Nephron (organoid): ENCODE measurements around the gene CTNND1.
A peak's percentile ranks its signal among the peaks of the same experiment; 100 is the strongest.

Experiments
- H3K27ac Mint-ChIP-seq, 3 experiments: 2 replicates each; pipeline ENCODE4 v1.8.0; 2020; ENCODE audit warnings: mixed read lengths in 3 of 3, mild to moderate bottlenecking in 2 of 3, moderate library complexity in 1 of 3
- H3K27me3 Mint-ChIP-seq: 2 replicates; pipeline ENCODE4 v1.8.0; 2021; ENCODE audit warnings: low read depth, mild to moderate bottlenecking, moderate library complexity, mixed read lengths
- H3K36me3 Mint-ChIP-seq: 2 replicates; pipeline ENCODE4 v1.8.0; 2020; ENCODE audit warnings: low read depth, mixed read lengths
- H3K4me1 Mint-ChIP-seq: 2 replicates; pipeline ENCODE4 v1.8.0; 2020; ENCODE audit warnings: mixed read lengths
- H3K4me3 Mint-ChIP-seq, 3 experiments: 2 replicates each; pipeline ENCODE4 v1.8.0; 2020; ENCODE audit warnings: mild to moderate bottlenecking in 3 of 3, mixed read lengths in 3 of 3, moderate library complexity in 2 of 3
- H3K9me3 Mint-ChIP-seq: 2 replicates; pipeline ENCODE4 v1.8.0; 2020; ENCODE audit warnings: mixed read lengths
- CTCF ChIP-seq, 3 experiments: fragments of 200-600 bp; sonication (generic); IDR thresholded peaks; one replicate each; pipeline ENCODE4 v1.5.0; 2021; ENCODE audit warnings: antibody characterized with exemption in 3 of 3; ENCODE audit not compliant: unreplicated experiment in 3 of 3

CTNND1 gene

GRCh38 chr11:57744357-57744756, 17.2 kb upstream of the CTNND1 start:
- H3K27ac Mint-ChIP-seq: peak overlapping the region in 1 of 3 experiments; percentile 17
- H3K9me3 Mint-ChIP-seq: no peaks in the 10 kb centered on the region
- peaks cover 7% of the 10 kb centered on the region for H3K27me3 Mint-ChIP-seq
- H3K4me3 Mint-ChIP-seq: peak overlapping the region; percentile 62 to 81 (median 74)
- peaks cover 49% of the 10 kb centered on the region for H3K36me3 Mint-ChIP-seq
- peaks cover 18% of the 10 kb centered on the region for H3K4me1 Mint-ChIP-seq
- no peak for TF ChIP-seq CTCF (IDR thresholded peaks at IDR 0.05; ENCODE audit: unreplicated experiment in 3 of 3)

GRCh38 chr11:57745206-57745605, 16.4 kb upstream of the CTNND1 start:
- TF ChIP-seq CTCF (IDR thresholded peaks at IDR 0.05; ENCODE audit: unreplicated experiment in 3 of 3): no peak
- Mint-ChIP-seq H3K27me3 (peaks cover 7% of the 10 kb centered on the region), H3K4me3 (peak overlapping the region; percentile 8 to 78 (median 74)), H3K36me3 (peaks cover 44% of the 10 kb centered on the region), H3K27ac (peak overlapping the region in 1 of 3 experiments; percentile 49), H3K9me3 (no peaks in the 10 kb centered on the region), H3K4me1 (peaks cover 18% of the 10 kb centered on the region)

GRCh38 chr11:57746920-57747319, 14.7 kb upstream of the CTNND1 start:
- TF ChIP-seq CTCF (IDR thresholded peaks at IDR 0.05; ENCODE audit: unreplicated experiment in 3 of 3): no peak
- H3K4me3 Mint-ChIP-seq: peak overlapping the region in 1 of 3 experiments; percentile 25
- H3K27me3 Mint-ChIP-seq: peaks cover 2% of the 10 kb centered on the region
- H3K9me3 Mint-ChIP-seq: no peaks in the 10 kb centered on the region
- H3K4me1 Mint-ChIP-seq: peaks cover 9% of the 10 kb centered on the region
- no peak overlapping the region for H3K27ac Mint-ChIP-seq
- H3K36me3 Mint-ChIP-seq: peaks cover 43% of the 10 kb centered on the region

GRCh38 chr11:57751176-57751575, 10.4 kb upstream of the CTNND1 start:
- no peak overlapping the region for H3K27ac Mint-ChIP-seq
- no peak overlapping the region for H3K4me3 Mint-ChIP-seq
- peaks cover 9% of the 10 kb centered on the region for H3K36me3 Mint-ChIP-seq
- no peak for TF ChIP-seq CTCF (IDR thresholded peaks at IDR 0.05; ENCODE audit: unreplicated experiment in 3 of 3)
- H3K27me3 Mint-ChIP-seq: no peaks in the 10 kb centered on the region
- H3K9me3 Mint-ChIP-seq: no peaks in the 10 kb centered on the region
- no peaks in the 10 kb centered on the region for H3K4me1 Mint-ChIP-seq

- peak within 1 kb of the TSS in 1 of 3 experiments; percentile 3 for H3K27ac Mint-ChIP-seq
- no peaks in the 10 kb centered on the region for H3K27me3 Mint-ChIP-seq
- peak; percentile 26 to 48 (median 47) for TF ChIP-seq CTCF (IDR thresholded peaks at IDR 0.05; ENCODE audit: unreplicated experiment in 3 of 3)
- no peak within 1 kb of the TSS for H3K4me3 Mint-ChIP-seq
- H3K9me3 Mint-ChIP-seq: no peaks in the 10 kb centered on the region
- no peaks in the 10 kb centered on the region for H3K4me1 Mint-ChIP-seq
- peaks cover 9% of the 10 kb centered on the region for H3K36me3 Mint-ChIP-seq
Observed at GRCh38 chr11:57751676-57752253, 9.8 kb upstream of the CTNND1 start, which contains the start of gene BTBD18. BTBD18 (minus strand) TSS chr11:57751819; CDS start chr11:57751188, 631 bp downstream.

GRCh38 chr11:57752954-57753353, 8.6 kb upstream of the CTNND1 start:
- Mint-ChIP-seq H3K4me3 (no peak overlapping the region), H3K9me3 (no peaks in the 10 kb centered on the region)
- TF ChIP-seq CTCF (IDR thresholded peaks at IDR 0.05; ENCODE audit: unreplicated experiment in 3 of 3): no peak

More at GRCh38 chr11:57752954-57753353, 8.6 kb upstream of the CTNND1 start:
- Mint-ChIP-seq H3K36me3 (peaks cover 3% of the 10 kb centered on the region), H3K27ac (no peak overlapping the region), H3K27me3 (no peaks in the 10 kb centered on the region), H3K4me1 (no peaks in the 10 kb centered on the region)
